A549 treated with CORT108297 at 1 μM for 4 hours (cell line): ENCODE results near the gene SLC5A12. TPM values are rescaled to one million over a fixed set of nuclear protein-coding genes. Genes with fewer than 3 reads are reported as not detected.

ENCODE experiments used
- total RNA-seq: library from RNA; stranded (reverse); fragments of 200-300 nt; extraction: Qiagen RNA extraction; gene quantifications from 5 replicates; pipeline ENCODE4 v1.2.3, GENCODE V29; 2022

The SLC5A12 gene, protein sequence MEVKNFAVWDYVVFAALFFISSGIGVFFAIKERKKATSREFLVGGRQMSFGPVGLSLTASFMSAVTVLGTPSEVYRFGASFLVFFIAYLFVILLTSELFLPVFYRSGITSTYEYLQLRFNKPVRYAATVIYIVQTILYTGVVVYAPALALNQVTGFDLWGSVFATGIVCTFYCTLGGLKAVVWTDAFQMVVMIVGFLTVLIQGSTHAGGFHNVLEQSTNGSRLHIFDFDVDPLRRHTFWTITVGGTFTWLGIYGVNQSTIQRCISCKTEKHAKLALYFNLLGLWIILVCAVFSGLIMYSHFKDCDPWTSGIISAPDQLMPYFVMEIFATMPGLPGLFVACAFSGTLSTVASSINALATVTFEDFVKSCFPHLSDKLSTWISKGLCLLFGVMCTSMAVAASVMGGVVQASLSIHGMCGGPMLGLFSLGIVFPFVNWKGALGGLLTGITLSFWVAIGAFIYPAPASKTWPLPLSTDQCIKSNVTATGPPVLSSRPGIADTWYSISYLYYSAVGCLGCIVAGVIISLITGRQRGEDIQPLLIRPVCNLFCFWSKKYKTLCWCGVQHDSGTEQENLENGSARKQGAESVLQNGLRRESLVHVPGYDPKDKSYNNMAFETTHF
- not detected in 5 replicates for total RNA-seq

DNA sequence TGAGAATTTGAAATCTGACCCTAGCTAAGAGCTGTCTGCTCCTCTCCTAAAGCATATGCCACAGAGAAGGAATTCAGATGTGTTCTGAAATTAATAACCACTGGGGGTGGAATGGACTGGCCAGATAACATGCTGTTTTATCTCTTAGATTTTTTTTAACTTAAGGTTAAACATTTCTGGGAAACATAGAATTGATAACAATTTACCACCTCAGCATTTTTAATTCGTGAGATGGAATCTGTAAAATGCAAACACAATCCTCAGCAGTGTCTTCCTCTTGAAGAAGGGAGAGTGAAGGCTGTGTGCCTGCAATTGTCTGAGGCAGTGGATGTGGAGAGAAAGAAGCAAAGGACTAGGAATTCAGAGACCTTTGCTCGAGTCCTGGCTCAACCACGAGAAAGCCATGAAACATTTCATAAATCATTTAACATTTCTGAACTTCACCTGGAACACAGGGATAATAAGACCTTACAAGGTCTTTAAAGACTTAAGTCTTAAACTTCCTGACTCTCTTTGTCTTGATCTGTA lies at the start of gene SLC5A12:
Gene SLC5A12 (minus strand): TSS at position 113 of the 528 bp plus-strand sequence. CDS start 346 bp downstream, outside the sequence.

Other genes starting within 250 kb of the SLC5A12 start
- gene MUC15, start 149.8 kb downstream of the SLC5A12 start, total RNA-seq = not detected in 5 replicates